ENCODE data around the gene STOX2. TPM values are rescaled to one million over a fixed set of nuclear protein-coding genes. Genes with fewer than 3 reads are reported as not detected.

The STOX2 gene
- total and polyA plus RNA-seq, 8 donors = 0.29 to 55.8 (median 3.9) TPM

DNA sequence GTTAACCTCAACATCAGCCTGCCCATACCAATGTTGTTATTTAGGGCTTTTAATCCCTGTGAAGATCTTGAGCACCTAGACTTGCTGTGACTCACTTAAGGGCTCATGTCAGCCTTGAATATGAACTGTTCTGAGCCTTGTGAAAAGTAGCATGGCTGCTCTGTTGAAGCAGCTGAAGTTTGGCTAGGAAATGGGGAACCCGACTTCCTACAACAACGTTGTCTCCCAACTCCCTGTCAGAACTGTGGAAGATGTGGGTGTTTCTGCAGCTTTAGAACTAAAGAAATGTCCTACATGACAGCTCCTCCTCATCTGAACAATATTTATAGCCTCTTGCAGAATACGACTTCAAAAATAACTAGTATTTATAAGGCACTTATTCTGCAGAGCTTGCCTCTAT, 27.5 kb downstream of the STOX2 start:
- H3K9me3 ChIP-seq = no peaks in the 10 kb centered on the region
- no peak for TF ChIP-seq POLR2AphosphoS5 (IDR thresholded peaks at IDR 0.05)
- no peak for TF ChIP-seq EP300 (IDR thresholded peaks at IDR 0.05)
- no peak for TF ChIP-seq POLR2A (IDR thresholded peaks at IDR 0.05)
- TF ChIP-seq, protein P1, sequence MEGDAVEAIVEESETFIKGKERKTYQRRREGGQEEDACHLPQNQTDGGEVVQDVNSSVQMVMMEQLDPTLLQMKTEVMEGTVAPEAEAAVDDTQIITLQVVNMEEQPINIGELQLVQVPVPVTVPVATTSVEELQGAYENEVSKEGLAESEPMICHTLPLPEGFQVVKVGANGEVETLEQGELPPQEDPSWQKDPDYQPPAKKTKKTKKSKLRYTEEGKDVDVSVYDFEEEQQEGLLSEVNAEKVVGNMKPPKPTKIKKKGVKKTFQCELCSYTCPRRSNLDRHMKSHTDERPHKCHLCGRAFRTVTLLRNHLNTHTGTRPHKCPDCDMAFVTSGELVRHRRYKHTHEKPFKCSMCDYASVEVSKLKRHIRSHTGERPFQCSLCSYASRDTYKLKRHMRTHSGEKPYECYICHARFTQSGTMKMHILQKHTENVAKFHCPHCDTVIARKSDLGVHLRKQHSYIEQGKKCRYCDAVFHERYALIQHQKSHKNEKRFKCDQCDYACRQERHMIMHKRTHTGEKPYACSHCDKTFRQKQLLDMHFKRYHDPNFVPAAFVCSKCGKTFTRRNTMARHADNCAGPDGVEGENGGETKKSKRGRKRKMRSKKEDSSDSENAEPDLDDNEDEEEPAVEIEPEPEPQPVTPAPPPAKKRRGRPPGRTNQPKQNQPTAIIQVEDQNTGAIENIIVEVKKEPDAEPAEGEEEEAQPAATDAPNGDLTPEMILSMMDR (IDR thresholded peaks at IDR 0.05) = no peak
- 72 to 89% (median 80%) methylated on average over 3 of the region's 3 CpGs for WGBS, 5 donors
- H3K27ac ChIP-seq = no peak overlapping the region
- no peak overlapping the region for H3K4me3 ChIP-seq
- intact Hi-C loops (cut with DNase I; ENCODE audit: low total_unique reads) = no loop called here
- H3K27me3 ChIP-seq = no peaks in the 10 kb centered on the region
- DNase-seq = no peak
- H3K4me1 ChIP-seq = no peaks in the 10 kb centered on the region
- H3K36me3 ChIP-seq = no peaks in the 10 kb centered on the region

- DNase-seq = no peak
- no peak for TF ChIP-seq POLR2A (IDR thresholded peaks at IDR 0.05)
- no peak for TF ChIP-seq POLR2AphosphoS5 (IDR thresholded peaks at IDR 0.05)
- TF ChIP-seq EP300 (IDR thresholded peaks at IDR 0.05) = no peak
- TF ChIP-seq, protein P1 (IDR thresholded peaks at IDR 0.05) = no peak
- WGBS, 5 donors = 92 to 97% (median 96%) methylated on average over 6 of the region's 6 CpGs
- Histone ChIP-seq H3K27me3 (no peaks in the 10 kb centered on the region), H3K9me3 (no peaks in the 10 kb centered on the region), H3K4me1 (no peaks in the 10 kb centered on the region), H3K36me3 (no peaks in the 10 kb centered on the region), H3K27ac (no peak overlapping the region), H3K4me3 (no peak overlapping the region)
- intact Hi-C loops (cut with DNase I; ENCODE audit: low total_unique reads) = no loop called here
Observed at GRCh38 chr4:183934761-183935160, 29.7 kb downstream of the STOX2 start.

DNA sequence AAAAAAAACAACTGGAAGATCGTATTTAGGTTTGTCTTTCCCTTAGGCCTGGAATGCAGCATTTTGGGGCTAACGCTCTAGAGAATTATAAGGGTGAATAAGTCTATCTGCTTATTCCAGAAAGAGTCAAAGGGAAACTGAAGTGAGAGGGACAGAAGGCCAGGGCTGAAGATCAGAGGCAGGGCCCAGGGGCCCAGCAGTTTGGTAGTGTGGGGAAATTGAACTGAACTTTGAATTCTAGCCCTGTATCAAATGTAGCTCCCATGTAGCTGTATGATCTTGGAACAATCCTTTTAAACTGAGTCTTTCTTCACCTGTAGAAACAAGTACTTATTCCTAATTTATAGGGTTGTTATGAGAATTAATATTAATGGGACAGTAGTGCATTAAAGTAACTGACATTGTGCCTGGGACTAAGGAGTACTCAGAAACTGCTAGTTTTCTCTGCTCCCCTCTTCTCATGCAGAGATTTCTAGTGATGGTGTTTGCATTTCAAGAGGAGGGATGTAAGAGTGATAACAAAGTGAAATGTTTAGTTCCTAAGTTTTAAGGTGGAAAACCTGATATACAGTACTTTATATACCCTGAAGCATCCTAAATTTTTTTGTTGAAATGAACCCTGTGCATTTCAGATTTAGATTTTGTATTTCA, 30.4 kb downstream of the STOX2 start:
- TF ChIP-seq POLR2A (IDR thresholded peaks at IDR 0.05) = no peak
- no peak for TF ChIP-seq EP300 (IDR thresholded peaks at IDR 0.05)
- TF ChIP-seq POLR2AphosphoS5 (IDR thresholded peaks at IDR 0.05) = no peak
- TF ChIP-seq, protein P1 (IDR thresholded peaks at IDR 0.05) = no peak
- no peak overlapping the region for H3K4me3 ChIP-seq
- H3K27ac ChIP-seq = no peak overlapping the region
- H3K4me1 ChIP-seq = no peaks in the 10 kb centered on the region
- intact Hi-C loops (cut with DNase I; ENCODE audit: low total_unique reads) = no loop called here
- H3K27me3 ChIP-seq = no peaks in the 10 kb centered on the region
- no peaks in the 10 kb centered on the region for H3K9me3 ChIP-seq
- 81 to 93% (median 88%) methylated on average over 2 of the region's 2 CpGs for WGBS, 5 donors
- no peaks in the 10 kb centered on the region for H3K36me3 ChIP-seq
- no peak for DNase-seq

DNA sequence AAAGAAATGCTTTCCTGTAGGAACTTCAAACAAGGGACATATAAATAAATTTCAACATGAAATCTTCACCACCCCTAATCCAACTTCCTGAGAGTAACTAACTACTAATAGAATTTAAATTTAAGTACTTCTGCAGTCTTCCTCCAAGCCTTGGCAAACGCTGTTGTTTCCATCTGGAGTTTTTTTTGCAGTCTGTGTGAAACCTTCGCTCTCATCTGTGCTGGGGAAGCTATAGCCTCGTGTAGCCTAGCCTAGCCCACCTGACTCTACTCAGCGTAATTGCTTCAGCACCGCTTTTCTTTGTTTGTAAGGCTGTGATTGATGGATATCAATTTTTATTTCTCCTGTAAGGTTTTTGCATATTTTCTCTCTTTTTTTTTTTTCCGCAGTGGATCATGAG, 30.9 kb downstream of the STOX2 start:
- intact Hi-C loops (cut with DNase I; ENCODE audit: low total_unique reads) = no loop called here
- peak in 1 of 2 donors; percentile 44 for DNase-seq
- H3K27ac ChIP-seq = no peak overlapping the region
- H3K27me3 ChIP-seq = no peaks in the 10 kb centered on the region
- H3K9me3 ChIP-seq = no peaks in the 10 kb centered on the region
- WGBS, 5 donors = 58 to 64% (median 61%) methylated on average over 6 of the region's 6 CpGs
- TF ChIP-seq POLR2A (IDR thresholded peaks at IDR 0.05) = no peak
- TF ChIP-seq, protein P1 (IDR thresholded peaks at IDR 0.05) = no peak
- no peak for TF ChIP-seq POLR2AphosphoS5 (IDR thresholded peaks at IDR 0.05)
- no peak for TF ChIP-seq EP300 (IDR thresholded peaks at IDR 0.05)
- H3K4me3 ChIP-seq = no peak overlapping the region
- no peaks in the 10 kb centered on the region for H3K36me3 ChIP-seq
- H3K4me1 ChIP-seq = no peaks in the 10 kb centered on the region
